GM10248 (cell line): ENCODE data around the gene C1orf216.

ENCODE experiments used
- CTCF ChIA-PET: fragments of 300-600 bp; sonication (Branson Sonifier 250); formaldehyde crosslinking; extraction: SDS; loops from one replicate; lab custom pipeline; 2021; ENCODE audit warnings: antibody characterized with exemption; lab: Yijun Ruan, JAX
- POLR2A ChIA-PET: fragments of 350-650 bp; sonication (Branson Sonifier 250); formaldehyde crosslinking; extraction: SDS; loops from one replicate; lab custom pipeline; 2020; ENCODE audit warnings: antibody characterized with exemption; lab: Yijun Ruan, JAX
- DNase-seq: peaks from one replicate; pipeline ENCODE4 v3.0.0; 2012; ENCODE audit errors: extremely low spot score
- TF ChIP-seq, protein P1 (sequence below): IDR thresholded peaks from 2 replicates; pipeline ENCODE4 v1.5.1; 2012; ENCODE audit warnings: mild to moderate bottlenecking, low read depth; ENCODE audit errors: extremely low read depth, missing control alignments, control extremely low read depth

The C1orf216 gene

DNA sequence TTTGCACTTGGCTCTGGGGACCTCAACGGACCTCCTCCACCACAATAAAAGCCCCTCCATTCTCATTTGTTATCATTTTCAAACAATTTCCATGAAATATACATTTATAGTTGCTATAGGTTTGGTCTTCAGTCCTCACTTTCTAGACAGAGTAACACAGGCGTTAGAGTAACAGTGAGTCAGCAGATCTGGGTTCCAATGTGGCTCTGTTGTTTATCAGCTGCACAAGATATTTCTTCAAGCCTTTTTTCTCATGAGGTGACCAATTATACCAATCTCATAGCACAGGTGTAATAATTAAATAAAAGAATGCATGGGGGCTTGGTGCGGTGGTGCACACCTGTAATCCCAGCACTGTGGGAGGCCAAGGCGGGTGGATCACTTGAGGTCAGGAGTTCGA, 44.6 kb downstream of the C1orf216 start:
- ChIA-PET POLR2A (interaction anchor here (0.7 kb wide), 1 partner anchor 482 kb away, joined by 4 read pairs; no protein-coding TSS in a partner anchor), CTCF (no interaction called here)
- TF ChIP-seq, protein P1, sequence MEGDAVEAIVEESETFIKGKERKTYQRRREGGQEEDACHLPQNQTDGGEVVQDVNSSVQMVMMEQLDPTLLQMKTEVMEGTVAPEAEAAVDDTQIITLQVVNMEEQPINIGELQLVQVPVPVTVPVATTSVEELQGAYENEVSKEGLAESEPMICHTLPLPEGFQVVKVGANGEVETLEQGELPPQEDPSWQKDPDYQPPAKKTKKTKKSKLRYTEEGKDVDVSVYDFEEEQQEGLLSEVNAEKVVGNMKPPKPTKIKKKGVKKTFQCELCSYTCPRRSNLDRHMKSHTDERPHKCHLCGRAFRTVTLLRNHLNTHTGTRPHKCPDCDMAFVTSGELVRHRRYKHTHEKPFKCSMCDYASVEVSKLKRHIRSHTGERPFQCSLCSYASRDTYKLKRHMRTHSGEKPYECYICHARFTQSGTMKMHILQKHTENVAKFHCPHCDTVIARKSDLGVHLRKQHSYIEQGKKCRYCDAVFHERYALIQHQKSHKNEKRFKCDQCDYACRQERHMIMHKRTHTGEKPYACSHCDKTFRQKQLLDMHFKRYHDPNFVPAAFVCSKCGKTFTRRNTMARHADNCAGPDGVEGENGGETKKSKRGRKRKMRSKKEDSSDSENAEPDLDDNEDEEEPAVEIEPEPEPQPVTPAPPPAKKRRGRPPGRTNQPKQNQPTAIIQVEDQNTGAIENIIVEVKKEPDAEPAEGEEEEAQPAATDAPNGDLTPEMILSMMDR = no peak
- DNase-seq = no peak

DNA sequence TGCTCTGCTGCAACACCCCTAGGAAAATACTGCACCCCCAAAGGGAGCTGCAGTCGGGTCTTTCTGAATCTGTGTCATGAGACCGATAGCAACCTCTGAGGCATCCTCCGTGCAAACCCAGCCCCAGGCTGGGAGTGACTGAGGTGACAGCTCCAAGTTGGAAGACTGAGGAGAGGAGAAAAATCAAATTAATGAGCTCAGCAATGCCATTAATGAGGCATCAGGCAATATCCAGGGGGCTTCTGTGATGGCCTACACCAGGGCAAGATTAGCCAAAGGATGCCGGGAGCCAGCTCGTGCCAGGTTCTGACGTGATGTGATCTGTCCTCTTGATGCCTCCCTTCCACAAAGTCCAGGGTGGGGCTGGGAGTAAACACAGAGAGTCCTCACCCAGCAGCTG, 46.6 kb downstream of the C1orf216 start:
- POLR2A ChIA-PET = no interaction called here
- no peak for DNase-seq
- TF ChIP-seq, protein P1 = no peak
- CTCF ChIA-PET = interaction anchor here (0.9 to 1.8 kb wide), 4 partner anchors 12 to 55 kb away, joined by 3 to 5 read pairs (median 3); no protein-coding TSS in a partner anchor

DNA sequence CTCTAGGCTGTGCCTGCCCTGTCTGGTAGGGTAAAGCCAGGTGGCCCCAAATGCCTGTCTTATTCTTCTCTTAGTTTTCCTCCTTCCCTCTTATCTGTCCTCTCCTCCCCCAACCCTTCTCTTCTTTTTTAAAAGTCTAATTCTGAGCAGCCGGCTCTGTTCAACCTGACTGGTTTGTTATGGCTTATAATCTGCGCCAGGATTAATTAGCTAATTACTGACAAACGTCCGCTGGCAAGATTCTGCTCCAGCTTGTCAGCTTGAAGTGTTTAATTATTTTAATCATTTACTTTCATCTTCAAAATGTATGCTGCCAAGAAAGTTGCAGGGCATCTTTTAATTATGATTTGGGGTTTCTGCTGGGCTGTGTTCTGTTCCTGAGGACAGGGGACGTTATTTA, 50.2 kb downstream of the C1orf216 start:
- ChIA-PET POLR2A (no interaction called here), CTCF (interaction anchor here (2.3 kb wide), 1 partner anchor 47 kb away, joined by 9 read pairs; no protein-coding TSS in a partner anchor)
- TF ChIP-seq, protein P1 = no peak
- no peak for DNase-seq

DNA sequence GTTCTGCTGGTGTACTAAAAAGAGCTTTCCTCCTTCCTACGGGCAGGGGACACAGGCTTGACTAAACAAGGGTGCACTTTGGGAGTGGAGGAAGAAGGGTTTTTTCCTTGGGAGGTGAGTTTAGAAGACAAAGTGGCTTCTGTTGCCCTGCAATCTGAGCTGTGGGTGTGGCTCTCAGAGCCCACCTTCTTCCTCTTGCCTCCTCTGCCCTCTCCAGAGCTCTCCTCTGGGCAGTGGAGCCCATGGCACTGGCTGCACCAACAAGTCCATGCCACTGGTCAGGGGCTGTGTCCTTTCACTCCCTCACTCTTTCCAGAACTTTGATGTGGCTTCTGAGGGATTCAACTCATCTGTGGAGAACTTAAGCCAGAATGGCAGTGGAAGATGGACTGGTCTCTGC, 51.8 kb downstream of the C1orf216 start:
- ChIA-PET POLR2A (no interaction called here), CTCF (interaction anchor here (0.9 to 1.6 kb wide), 3 partner anchors 9 to 49 kb away, joined by 3 to 4 read pairs (median 3); no protein-coding TSS in a partner anchor)

DNA sequence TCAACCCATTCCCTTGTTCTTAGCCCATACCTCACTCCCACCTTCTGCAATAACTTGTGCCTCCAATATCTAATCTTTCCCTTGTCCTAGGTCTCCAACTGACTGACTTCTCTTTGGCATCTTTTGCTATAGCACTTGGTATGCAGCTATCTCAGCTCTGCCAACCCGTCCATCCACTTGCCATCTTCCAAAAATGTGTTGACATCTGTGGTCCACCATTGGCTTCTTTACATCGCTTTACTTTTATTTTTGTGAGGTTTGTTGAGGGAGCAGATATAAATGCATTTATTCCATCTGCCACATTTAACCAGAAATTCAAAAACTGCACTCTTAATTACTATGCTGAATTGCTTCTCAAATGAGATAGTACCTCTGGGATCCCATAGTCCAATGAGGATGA, 52.5 kb downstream of the C1orf216 start:
- DNase-seq = no peak
- TF ChIP-seq, protein P1 = no peak
- ChIA-PET CTCF (interaction anchor here (0.9 to 1.6 kb wide), 3 partner anchors 10 to 50 kb away, joined by 3 to 4 read pairs (median 3); no protein-coding TSS in a partner anchor), POLR2A (no interaction called here)

More for the DNA sequence above, 51.8 kb downstream of the C1orf216 start:
- TF ChIP-seq, protein P1 = no peak
- no peak for DNase-seq
